Pancreas (tissue), 10 donors: Measurements from ENCODE around the gene AUTS2. TPM values are rescaled to one million over a fixed set of nuclear protein-coding genes. Genes with fewer than 3 reads are reported as not detected.

Experiments used
- ATAC-seq, 4 donors: fragments of 200-7000 bp; cut with Tn5 transposase; one replicate each; pipeline versions ENCODE4 v1.8.0 to v1.9.1; 2020; ENCODE audit warnings: mild to moderate bottlenecking in 4 of 4, moderate library complexity in 4 of 4
- DNase-seq, 6 donors: peaks; one replicate each; pipeline ENCODE4 v3.0.0-alpha.2; 2020
- FAIRE-seq: peaks from 2 replicates; lab custom pipeline; 2012; peaks lifted over from hg19 to GRCh38; lab: Jason Lieb, UNC
- H3K27ac ChIP-seq, 4 donors: fragments of 200-600 bp; sonication (generic); 1 replicate in 3 of 4; 2 replicates in 1 of 4; pipeline versions ENCODE4 v1.5.0 to v1.8.0; 2020
- H3K27me3 ChIP-seq, 4 donors: fragments of 200-600 bp; one replicate each; pipeline ENCODE4 v1.8.0; 2021
- H3K36me3 ChIP-seq, 3 donors: fragments of 200-600 bp; sonication (generic) in 1 of 3; one replicate each; pipeline versions ENCODE4 v1.5.0 to v1.8.0; 2020 to 2021
- H3K4me1 ChIP-seq, 3 donors: fragments of 200-600 bp; one replicate each; pipeline ENCODE4 v1.8.0; 2021
- H3K4me3 ChIP-seq, 4 donors: fragments of 200-600 bp; sonication (generic) in 2 of 4; one replicate each; pipeline versions ENCODE4 v1.5.0 to v1.8.0; 2020 to 2021
- H3K9me3 ChIP-seq, 4 donors: fragments of 200-600 bp; one replicate each; pipeline ENCODE4 v1.8.0; 2021
- CTCF ChIP-seq, 4 donors: fragments of 200-600 bp; sonication (generic) in 3 of 4; IDR thresholded peaks; one replicate each; pipeline versions ENCODE4 v1.5.0 to v1.8.0; 2021; ENCODE audit warnings: antibody characterized with exemption in 4 of 4
- WGBS, 2 donors: extraction: QIAGEN DNeasy Blood & Tissue Kit; methylation state at CpG; one replicate each; pipeline ENCODE4 v1.1.7; 2013; 5-methylcytosine and 5-hydroxymethylcytosine counted together
- intact Hi-C, 3 donors: fragments of 100-400 bp; cut with DNase I; formaldehyde crosslinking; loops; one replicate each; pipeline versions ENCODE4 v1.11.1 to v1.14.2; 2022
- polyA plus RNA-seq, 2 donors: library from polyadenylated mRNA; stranded (reverse); fragments of 200-250 nt; gene quantifications; one replicate each; pipeline ENCODE4 v1.2.3, GENCODE V29; 2013
- total RNA-seq, 6 donors: library from RNA; stranded (reverse); fragmentation: NEBNext Ultra II Directional in 4 of 6; extraction: Animal tissue kit (Norgen Biotek cat#: 25700) in 4 of 6; gene quantifications; one replicate each; pipeline versions ENCODE4 v1.2.1 to v1.2.4, GENCODE V29; 2021 to 2023
- donor health status: healthy with polysubstance abuse.
- donor health status: DM: no; HTN: no; CAD: no; lungs with moderate emphysema.
- donor health status: DM: no; HTN: no; CAD: no.
- donor health status: control.
- donor health status: control.
- donor health status: Bipolar disorder and iron deficiency.
- donor health status: DM: yes; HTN: yes; CAD: no.
- donor health status: DM: no; HTN: no; CAD: no.
- donor health status: DM: no; HTN: no; CAD: no.
- donor health status: DM: yes; HTN: yes; CAD: no.

Gene AUTS2
- total and polyA plus RNA-seq, 8 donors = 5.8 to 16.8 (median 9.9) TPM

GRCh38 chr7:69820479-69821192 is 222.4 kb downstream of the AUTS2 start:
- Histone ChIP-seq H3K4me1 (peaks cover 0 to 5% (median 0%) of the 10 kb centered on the region in 3 donors), H3K27me3 (no peaks in the 10 kb centered on the region), H3K36me3 (no peaks in the 10 kb centered on the region), H3K27ac (no peak overlapping the region), H3K4me3 (no peak overlapping the region), H3K9me3 (no peaks in the 10 kb centered on the region)
- WGBS, 2 donors = 78% methylated on average over 3 of the region's 3 CpGs
- DNase-seq = no peak
- TF ChIP-seq CTCF (IDR thresholded peaks at IDR 0.05) = no peak
- intact Hi-C loops = no loop called here
- FAIRE-seq = no peak
- no peak for ATAC-seq

GRCh38 chr7:69822386-69822785 is 224.1 kb downstream of the AUTS2 start:
- no peak overlapping the region for H3K27ac ChIP-seq
- no peak overlapping the region for H3K4me3 ChIP-seq
- intact Hi-C loops = no loop called here
- no peak for FAIRE-seq
- 35 to 41% methylated on average over 1 of the region's 1 CpG for WGBS, 2 donors
- no peak for TF ChIP-seq CTCF (IDR thresholded peaks at IDR 0.05)
- H3K9me3 ChIP-seq = no peaks in the 10 kb centered on the region
- H3K36me3 ChIP-seq = no peaks in the 10 kb centered on the region
- H3K4me1 ChIP-seq = peaks cover 0 to 5% (median 0%) of the 10 kb centered on the region in 3 donors
- no peaks in the 10 kb centered on the region for H3K27me3 ChIP-seq
- DNase-seq = no peak
- ATAC-seq = no peak

- intact Hi-C loops = no loop called here
- peaks cover 0 to 5% (median 0%) of the 10 kb centered on the region in 3 donors for H3K4me1 ChIP-seq
- no peak overlapping the region for H3K27ac ChIP-seq
- no peak for FAIRE-seq
- no peaks in the 10 kb centered on the region for H3K9me3 ChIP-seq
- no peak for TF ChIP-seq CTCF (IDR thresholded peaks at IDR 0.05)
- no peak for DNase-seq
- 77 to 82% methylated on average over 6 of the region's 6 CpGs for WGBS, 2 donors
- no peaks in the 10 kb centered on the region for H3K36me3 ChIP-seq
- no peaks in the 10 kb centered on the region for H3K27me3 ChIP-seq
- no peak for ATAC-seq
- no peak overlapping the region for H3K4me3 ChIP-seq
Measured at GRCh38 chr7:69823151-69823744, 225.0 kb downstream of the AUTS2 start.

- Histone ChIP-seq H3K27ac (no peak overlapping the region), H3K4me3 (no peak overlapping the region), H3K9me3 (no peaks in the 10 kb centered on the region), H3K36me3 (no peaks in the 10 kb centered on the region), H3K4me1 (peaks cover 0 to 5% (median 0%) of the 10 kb centered on the region in 3 donors), H3K27me3 (no peaks in the 10 kb centered on the region)
- DNase-seq = no peak
- no peak for ATAC-seq
- intact Hi-C loops = no loop called here
- no peak for TF ChIP-seq CTCF (IDR thresholded peaks at IDR 0.05)
- no peak for FAIRE-seq
- WGBS, 2 donors = 89 to 95% methylated on average over 7 of the region's 7 CpGs
Measured at GRCh38 chr7:69825113-69825972, 227.1 kb downstream of the AUTS2 start.
